Body of pancreas (tissue), 4 donors: ENCODE data around the gene SRPRB.

Source experiments
- CTCF ChIP-seq, 7 experiments: fragments of 450-650 bp in 4 of 7; fragments of 200-600 bp in 3 of 7; sonication (generic) in 3 of 7; IDR thresholded peaks; one replicate each; pipeline ENCODE4 v1.5.1; 2016 to 2019; ENCODE audit warnings: antibody characterized with exemption in 7 of 7
- POLR2A ChIP-seq, 3 donors: fragments of 450-650 bp; IDR thresholded peaks; one replicate each; pipeline ENCODE4 v1.6.1; 2016; ENCODE audit warnings: antibody characterized with exemption in 3 of 3, mild to moderate bottlenecking in 2 of 3

- no peak for TF ChIP-seq POLR2A (IDR thresholded peaks at IDR 0.05)
- no peak for TF ChIP-seq CTCF (IDR thresholded peaks at IDR 0.05)
Observed at GRCh38 chr3:133855002-133855370, 49.4 kb downstream of the SRPRB start.
